Hindlimb muscle (tissue), 1 donor: ENCODE measurements around the gene PDZD8. TPM values are rescaled to one million over a fixed set of nuclear protein-coding genes. Genes with fewer than 3 reads are reported as not detected.

Experiments
- DNase-seq: peaks from one replicate; pipeline ENCODE4 v3.0.0-alpha.2; 2013
- polyA plus RNA-seq: library from polyadenylated mRNA; unstranded; fragments of 120-200 nt; gene quantifications from one replicate; pipeline ENCODE4 v1.2.1, GENCODE V29; 2013; ENCODE audit not compliant: insufficient read length

The PDZD8 gene, protein sequence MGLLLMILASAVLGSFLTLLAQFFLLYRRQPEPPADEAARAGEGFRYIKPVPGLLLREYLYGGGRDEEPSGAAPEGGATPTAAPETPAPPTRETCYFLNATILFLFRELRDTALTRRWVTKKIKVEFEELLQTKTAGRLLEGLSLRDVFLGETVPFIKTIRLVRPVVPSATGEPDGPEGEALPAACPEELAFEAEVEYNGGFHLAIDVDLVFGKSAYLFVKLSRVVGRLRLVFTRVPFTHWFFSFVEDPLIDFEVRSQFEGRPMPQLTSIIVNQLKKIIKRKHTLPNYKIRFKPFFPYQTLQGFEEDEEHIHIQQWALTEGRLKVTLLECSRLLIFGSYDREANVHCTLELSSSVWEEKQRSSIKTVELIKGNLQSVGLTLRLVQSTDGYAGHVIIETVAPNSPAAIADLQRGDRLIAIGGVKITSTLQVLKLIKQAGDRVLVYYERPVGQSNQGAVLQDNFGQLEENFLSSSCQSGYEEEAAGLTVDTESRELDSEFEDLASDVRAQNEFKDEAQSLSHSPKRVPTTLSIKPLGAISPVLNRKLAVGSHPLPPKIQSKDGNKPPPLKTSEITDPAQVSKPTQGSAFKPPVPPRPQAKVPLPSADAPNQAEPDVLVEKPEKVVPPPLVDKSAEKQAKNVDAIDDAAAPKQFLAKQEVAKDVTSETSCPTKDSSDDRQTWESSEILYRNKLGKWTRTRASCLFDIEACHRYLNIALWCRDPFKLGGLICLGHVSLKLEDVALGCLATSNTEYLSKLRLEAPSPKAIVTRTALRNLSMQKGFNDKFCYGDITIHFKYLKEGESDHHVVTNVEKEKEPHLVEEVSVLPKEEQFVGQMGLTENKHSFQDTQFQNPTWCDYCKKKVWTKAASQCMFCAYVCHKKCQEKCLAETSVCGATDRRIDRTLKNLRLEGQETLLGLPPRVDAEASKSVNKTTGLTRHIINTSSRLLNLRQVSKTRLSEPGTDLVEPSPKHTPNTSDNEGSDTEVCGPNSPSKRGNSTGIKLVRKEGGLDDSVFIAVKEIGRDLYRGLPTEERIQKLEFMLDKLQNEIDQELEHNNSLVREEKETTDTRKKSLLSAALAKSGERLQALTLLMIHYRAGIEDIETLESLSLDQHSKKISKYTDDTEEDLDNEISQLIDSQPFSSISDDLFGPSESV
- polyA plus RNA-seq = 12.8 TPM

DNA sequence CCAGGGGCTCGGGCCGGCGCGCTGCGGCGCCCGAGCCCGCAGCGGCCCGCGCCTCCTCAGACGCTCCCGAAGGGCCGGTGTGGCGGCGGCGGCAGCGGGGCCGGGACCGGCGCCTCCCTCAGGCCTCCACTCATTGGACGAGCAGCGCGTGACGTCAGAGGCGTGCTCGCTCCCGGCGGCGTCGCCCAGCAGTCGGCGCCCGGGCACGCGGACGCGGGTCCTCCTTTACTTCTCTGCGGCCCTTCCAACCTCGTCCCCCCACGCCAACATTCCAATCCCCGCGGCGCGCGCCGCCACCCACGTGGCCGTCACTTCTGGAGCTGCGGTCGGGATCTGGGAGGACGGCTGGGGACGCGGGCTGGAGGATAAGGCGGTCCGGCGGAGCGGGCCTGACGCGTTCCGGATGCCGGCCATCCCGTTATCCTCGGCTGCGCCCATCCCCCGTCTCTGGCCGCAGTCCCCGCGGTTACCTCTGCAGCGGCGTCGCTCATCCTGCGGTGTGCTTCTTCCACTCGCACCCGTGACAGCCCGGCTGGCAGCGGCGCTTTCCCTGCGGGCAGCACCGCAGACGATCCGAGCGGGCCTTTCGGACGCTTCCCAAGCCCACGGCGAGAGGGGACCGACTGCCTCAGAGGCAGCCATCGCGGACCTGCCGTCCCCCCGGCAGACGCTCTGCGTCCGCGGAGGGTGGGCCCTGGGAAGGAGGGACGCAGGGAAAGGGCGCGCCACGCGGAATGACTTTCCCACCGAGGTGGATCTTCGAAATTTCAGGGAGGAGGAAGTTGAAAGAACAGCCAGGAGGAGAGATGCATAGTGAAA lies at the start of gene PDZD8:
Gene PDZD8, minus strand, starts transcription at position 81 of the 819 bp plus-strand sequence. CDS start 213 bp downstream, outside the sequence.
- peak; percentile 98 for DNase-seq

DNA sequence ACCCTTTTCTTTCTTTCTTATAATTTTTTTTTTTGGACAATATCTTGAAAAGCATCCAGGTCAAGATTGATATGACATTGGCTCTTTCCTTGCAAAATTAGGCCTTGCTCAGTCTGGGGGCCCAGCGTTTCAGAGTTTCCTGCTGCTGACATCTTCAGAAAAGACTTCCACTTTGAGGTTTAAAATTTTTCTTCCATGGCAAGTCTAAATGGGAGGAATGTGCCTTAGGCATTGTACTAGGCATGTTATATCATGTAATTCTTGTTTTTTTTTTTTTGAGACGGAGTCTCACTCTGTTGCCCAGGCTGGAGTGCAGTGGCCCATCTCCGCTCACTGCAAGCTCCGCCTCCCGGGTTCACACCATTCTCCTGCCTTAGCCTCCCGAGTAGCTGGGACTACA lies 48.9 kb upstream of the PDZD8 start:
- DNase-seq = no peak

GRCh38 chr10:117421985-117422384 lies 46.7 kb upstream of the PDZD8 start:
- no peak for DNase-seq

- DNase-seq = no peak
Measured at GRCh38 chr10:117420768-117421167, 45.5 kb upstream of the PDZD8 start.

GRCh38 chr10:117419921-117420320 lies 44.7 kb upstream of the PDZD8 start:
- no peak for DNase-seq

DNA sequence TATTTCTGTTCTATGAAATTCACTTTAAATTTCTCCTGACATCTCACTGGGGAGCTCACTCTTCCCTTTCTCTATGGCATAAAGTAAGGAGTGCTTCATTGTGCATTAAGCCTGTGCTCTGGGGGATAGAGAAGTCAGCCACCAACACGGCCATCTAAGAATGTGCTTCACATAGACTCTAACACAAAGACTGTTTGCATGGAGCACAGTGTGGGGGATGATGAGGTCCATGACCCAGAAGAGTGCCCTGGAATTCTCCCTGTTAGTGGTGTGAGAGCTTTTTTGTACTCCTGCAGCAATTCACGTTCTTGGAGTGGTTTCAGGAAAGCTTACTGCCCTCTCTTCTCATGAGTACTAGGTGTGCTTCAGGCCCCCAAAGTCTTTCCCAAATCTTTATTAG lies 43.9 kb upstream of the PDZD8 start:
- DNase-seq = no peak

GRCh38 chr10:117418121-117418520 lies 42.9 kb upstream of the PDZD8 start:
- no peak for DNase-seq

DNA sequence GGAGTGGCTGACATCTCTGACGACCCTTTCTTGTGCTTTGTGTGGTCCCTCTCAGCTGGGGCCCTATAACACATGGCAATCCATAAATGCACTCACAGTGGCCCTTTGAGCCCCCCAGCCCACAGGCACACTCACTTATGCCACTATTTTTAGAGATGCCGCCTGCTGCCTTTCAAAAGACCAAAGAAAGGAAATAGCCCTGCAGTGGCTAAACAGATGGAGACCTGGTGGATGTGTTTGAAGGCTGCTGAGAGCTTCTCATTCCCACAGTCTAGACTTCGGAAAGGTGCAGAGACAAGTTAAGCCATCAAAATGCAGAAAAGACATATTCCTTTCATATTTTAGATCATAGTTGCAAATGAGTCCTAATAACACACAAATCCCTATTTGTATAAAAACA lies 42.0 kb upstream of the PDZD8 start:
- DNase-seq = no peak

DNA sequence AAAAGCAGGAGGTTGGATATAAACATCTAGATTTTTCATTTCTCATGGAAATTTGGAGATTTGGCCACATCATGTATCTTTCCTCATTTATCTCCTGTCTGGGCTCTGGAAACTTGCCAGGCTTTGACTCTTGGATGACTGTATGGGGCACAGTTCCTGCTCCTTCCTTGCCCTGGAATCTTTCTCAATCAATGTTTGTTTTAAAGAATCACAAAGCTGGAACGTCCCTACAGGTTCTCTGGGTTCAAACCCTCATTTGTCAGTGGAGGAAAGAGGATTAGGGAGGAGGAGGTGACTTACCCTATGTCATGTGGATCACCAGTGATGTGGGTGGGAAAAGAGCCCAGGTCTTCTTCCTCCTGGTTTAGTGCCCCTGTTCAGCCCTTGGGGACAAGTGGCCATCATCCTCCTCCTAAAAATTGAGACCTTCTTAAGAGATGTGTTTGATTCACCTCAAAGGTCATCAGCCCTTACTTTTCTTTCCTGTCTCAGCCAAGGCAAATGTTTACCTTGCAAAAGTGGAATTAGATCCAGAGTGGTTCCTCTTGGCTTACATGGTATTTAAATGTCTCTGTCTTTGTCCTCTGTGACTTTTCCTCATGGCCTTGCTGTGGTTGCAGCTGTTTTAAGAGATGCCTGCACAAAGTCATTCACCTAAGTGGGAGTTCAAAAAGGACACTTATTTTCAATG lies 38.8 kb upstream of the PDZD8 start:
- DNase-seq = no peak

DNA sequence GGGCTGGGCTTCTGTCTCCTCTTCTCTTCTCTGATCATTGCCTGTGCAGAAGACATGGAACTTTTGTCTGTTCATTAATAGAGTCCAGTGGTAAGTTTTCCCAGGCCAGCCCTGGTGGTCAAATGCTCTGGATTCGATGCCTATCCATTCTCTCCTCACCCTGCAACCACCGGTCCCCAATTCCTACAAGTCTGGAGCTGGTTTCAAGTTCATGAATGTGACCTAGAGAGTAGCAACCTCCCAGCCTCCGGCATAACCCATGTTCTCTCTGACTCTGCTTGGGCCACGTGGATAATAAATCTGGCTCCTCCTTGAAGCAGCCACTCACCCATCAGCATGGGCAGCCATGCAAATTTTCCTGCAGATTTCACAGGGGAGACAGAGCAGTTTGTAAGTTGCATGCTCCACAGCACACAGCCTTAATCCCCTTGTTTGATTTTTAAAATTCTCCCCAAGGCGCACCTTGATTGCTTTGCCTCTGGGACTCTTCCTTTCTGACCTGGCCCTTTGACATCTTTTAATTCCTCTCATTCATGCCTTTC lies 37.3 kb upstream of the PDZD8 start:
- no peak for DNase-seq

DNA sequence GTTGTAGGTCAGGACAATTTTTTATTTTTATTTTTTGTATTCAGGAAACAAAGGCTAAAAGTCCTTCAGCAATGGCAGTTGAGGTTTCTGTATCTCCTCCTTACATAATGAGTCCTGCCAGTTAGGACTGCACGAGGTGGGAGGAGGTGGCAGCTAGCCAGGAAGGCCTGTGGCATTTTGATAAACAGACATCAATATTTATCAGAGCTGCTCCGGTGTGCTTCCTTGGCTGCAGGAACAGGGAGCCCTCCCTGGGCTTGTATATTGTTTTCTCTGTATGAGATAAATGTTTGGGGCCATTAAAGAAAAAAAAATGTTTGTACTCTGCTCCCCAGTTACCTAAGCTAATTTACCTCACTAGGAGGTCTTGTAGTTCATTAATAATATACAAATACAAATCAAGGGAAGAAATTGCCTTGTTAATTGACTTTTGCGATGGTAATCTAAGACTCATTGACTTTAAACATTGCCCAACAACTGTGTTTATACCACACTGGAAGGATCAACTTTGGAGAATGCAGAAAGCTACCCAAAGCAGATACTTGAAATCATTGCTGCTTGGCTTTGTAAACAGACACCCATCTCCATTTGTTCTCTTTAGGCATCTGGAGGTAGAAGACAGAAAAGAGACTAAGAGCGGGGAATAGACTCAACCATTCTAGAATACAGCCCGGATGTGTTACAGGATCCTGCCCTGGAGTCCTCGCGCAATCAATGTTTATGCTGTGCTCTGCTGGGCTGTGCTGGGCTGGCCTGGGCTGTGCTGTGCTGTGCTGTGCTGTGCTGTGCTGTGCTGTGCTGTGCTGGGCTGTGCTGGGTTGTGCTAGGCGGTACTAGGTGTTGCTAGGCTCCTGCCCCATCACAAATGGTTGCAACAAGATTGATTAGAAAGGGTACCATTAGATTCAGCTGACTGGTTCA lies 36.5 kb upstream of the PDZD8 start:
- DNase-seq = peak; percentile 8

DNA sequence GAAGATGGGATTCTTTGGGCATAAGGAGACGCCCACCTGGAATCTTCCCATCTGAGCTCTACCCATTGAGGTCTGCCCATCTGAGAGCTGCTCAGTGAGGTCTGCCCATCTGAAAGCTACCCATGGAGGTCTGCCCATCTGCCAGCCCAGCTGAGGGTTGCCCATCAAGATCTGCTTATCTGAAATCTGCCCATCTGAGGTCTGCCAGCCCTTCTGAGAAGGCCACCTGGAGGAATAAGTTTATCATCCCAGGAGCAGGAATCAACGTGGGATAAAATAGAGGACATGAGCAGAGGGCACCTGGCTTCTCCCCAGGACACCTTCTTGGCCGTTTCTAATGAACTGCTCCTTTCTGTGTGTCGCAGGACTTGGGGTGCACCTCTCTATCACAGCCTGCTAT lies 35.3 kb upstream of the PDZD8 start:
- no peak for DNase-seq

GRCh38 chr10:117409549-117410305 lies 34.5 kb upstream of the PDZD8 start:
- no peak for DNase-seq

DNA sequence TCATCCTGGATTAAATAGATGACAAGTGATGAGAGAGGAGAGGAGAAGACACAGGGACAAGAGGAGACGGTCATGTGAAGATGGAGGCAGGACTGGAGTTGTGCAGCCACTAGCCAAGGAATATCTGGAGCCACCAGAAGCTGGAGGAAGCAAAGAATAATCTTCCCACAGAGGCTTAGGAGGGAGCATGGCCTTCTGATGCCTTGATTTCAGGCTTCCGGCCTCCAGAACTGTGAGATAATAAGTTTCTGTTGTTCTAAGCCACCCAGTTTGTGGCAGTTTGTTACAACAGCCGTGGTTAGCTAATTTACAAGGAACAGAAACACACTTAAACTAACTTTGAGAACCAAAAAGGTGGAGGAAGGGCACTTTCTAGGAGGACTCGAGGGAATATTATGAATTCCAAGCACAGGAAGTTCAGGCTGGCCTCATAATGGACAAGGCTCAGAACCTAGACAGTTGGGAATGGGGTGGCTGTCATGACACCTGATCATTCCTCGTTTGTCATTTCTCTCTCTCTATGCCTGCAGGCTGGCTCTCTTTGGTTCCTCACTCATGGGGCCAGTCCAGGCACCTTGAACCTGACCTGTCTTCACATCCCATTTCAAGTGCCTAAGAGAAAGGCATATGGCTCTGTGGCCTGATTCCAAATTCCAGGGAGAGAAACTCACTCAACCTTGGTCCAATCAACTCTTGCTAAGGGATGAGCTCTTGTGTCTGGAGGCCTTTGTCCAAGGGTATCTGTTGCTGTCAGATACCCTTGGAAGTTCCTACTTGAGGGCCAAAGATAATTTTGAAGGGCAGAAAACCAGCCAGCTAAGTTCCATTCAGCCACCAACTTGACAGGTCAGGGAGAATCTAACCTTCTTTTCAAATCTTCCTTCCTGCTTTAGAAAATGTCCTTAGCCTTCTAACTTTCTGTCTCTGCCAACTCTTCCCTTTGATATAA lies 33.5 kb upstream of the PDZD8 start:
- DNase-seq = no peak

DNA sequence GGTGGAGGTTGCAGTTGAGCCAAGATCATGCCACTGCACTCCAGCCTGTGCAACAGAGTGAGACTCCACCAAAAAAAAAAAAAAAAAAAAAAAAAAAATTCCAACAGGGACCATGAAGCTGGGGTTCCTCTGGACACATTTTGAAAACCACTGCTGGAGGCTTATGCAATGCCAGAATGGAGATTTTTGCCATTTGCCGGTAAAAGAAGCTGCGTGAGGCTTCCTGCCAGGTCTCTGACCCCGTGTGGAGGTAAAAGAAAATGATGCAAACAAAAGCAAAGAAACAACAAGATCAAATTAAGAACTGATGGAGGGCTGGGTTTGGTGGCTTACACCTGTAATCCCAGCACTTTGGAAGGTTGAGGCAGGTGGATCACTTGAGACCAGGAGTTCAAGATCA lies 30.5 kb upstream of the PDZD8 start:
- DNase-seq = no peak

GRCh38 chr10:117400329-117400728 lies 25.1 kb upstream of the PDZD8 start:
- no peak for DNase-seq

DNA sequence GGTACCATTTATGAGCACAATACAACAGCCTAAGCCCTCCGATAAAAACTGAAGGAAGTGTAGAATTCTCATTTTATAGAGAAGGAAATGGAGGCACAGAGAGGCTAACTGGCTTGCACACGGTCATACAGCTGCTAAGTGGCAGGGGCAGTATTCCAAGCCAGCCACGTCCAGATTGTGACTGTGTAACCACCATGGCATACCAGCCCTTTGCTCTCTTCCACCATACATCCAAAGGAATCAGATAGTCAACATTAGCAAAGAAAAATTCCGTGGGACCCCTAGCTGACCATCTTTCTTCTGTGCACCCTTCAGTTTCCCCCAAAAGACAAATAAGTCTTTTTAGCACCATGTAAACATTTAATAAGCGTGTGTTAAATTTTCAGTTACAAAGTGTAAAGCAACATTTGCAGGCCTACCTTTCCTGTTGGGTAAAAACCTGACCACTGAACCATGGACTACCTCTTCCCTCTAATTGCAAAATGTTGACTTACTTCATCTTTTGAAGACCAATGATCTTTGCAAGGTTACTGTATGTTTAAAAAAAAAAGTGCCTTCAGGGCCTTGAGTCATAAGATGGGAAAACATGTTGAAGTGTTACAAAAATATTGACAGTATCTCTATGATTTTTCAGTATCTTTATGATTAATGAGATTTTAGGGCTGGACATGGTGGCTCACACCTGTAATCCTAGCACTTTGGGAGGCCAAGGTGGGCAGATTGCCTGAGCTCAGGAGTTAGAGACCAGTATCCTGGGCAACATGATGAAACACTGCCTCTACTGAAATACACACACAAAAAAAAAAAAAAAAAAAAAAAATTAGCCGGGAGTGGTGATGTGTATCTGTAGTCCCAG lies 24.3 kb upstream of the PDZD8 start:
- DNase-seq = no peak
